Neural cell (in vitro differentiated cells): Measurements from ENCODE around the gene AHRR. TPM values are rescaled to one million over a fixed set of nuclear protein-coding genes. Genes with fewer than 3 reads are reported as not detected.

Experiments
- H2AFZ ChIP-seq: fragments of 200-600, 300-800 bp; sonication (generic), shearing (Covaris generic); 2 replicates; pipeline ENCODE4 v1.6.0; 2014; ENCODE audit warnings: low read depth, mild to moderate bottlenecking, antibody characterized with exemption, low read length, moderate library complexity
- H3F3A ChIP-seq: fragments of 200-600 bp; shearing (Covaris generic); 2 replicates; pipeline ENCODE4 v1.6.1; 2016; ENCODE audit warnings: mild to moderate bottlenecking, moderate library complexity, mixed read lengths, antibody characterized with exemption, low read length; ENCODE audit not compliant: insufficient read depth, poor library complexity, severe bottlenecking
- H3K27ac ChIP-seq: fragments of 200-600, 300-800 bp; sonication (generic), shearing (Covaris generic); 2 replicates; pipeline ENCODE4 v1.5.1; 2014; ENCODE audit warnings: mild to moderate bottlenecking, low read length, moderate library complexity
- H3K27me3 ChIP-seq: fragments of 300-800, 200-600 bp; sonication (generic), shearing (Covaris generic); 2 replicates; pipeline ENCODE4 v1.6.0; 2014; ENCODE audit warnings: mild to moderate bottlenecking, low read depth, low read length, moderate library complexity; ENCODE audit not compliant: insufficient read depth
- H3K36me3 ChIP-seq: fragments of 300-800, 200-600 bp; sonication (generic), shearing (Covaris generic); 2 replicates; pipeline ENCODE4 v1.5.1; 2014; ENCODE audit warnings: mild to moderate bottlenecking, antibody characterized with exemption, low read length, moderate library complexity; ENCODE audit not compliant: insufficient read depth
- H3K4me2 ChIP-seq: fragments of 300-800, 200-600 bp; sonication (generic), shearing (Covaris generic); 2 replicates; pipeline ENCODE4 v1.6.0; 2014; ENCODE audit warnings: mild to moderate bottlenecking, low read length
- H3K4me3 ChIP-seq: fragments of 300-800, 200-600 bp; sonication (generic), shearing (Covaris generic); 2 replicates; pipeline ENCODE4 v1.5.1; 2014; ENCODE audit warnings: mild to moderate bottlenecking, low read length, moderate library complexity
- H3K79me2 ChIP-seq: fragments of 200-600 bp; shearing (Covaris generic); replicated peaks from 2 replicates; pipeline ENCODE4 v1.6.0; 2014; ENCODE audit warnings: mild to moderate bottlenecking, low read length, moderate library complexity; ENCODE audit not compliant: insufficient read depth
- H3K9ac ChIP-seq: fragments of 300-800, 200-600 bp; sonication (generic), shearing (Covaris generic); 2 replicates; pipeline ENCODE4 v1.6.1; 2016; ENCODE audit warnings: mild to moderate bottlenecking, low read length, mixed read lengths
- H3K9me2 ChIP-seq: fragments of 200-600 bp; shearing (Covaris generic); 2 replicates; pipeline ENCODE4 v1.6.1; 2016; ENCODE audit warnings: mild to moderate bottlenecking, low read length, mixed read lengths; ENCODE audit not compliant: insufficient read depth
- H3K9me3 ChIP-seq: fragments of 200-600, 300-800 bp; sonication (generic), shearing (Covaris generic); 2 replicates; pipeline ENCODE4 v1.6.1; 2016; ENCODE audit warnings: mild to moderate bottlenecking, mixed run types, low read length, moderate library complexity, mixed read lengths
- H4K20me1 ChIP-seq: fragments of 200-600 bp; shearing (Covaris generic); 2 replicates; pipeline ENCODE4 v1.6.1; 2016; ENCODE audit warnings: mild to moderate bottlenecking, mixed run types; ENCODE audit not compliant: insufficient read depth
- CTCF ChIP-seq: fragments of 450-650 bp; IDR thresholded peaks from 2 replicates; pipeline ENCODE4 v1.5.1; 2014; ENCODE audit warnings: antibody characterized with exemption, mild to moderate bottlenecking, moderate library complexity; ENCODE audit not compliant: poor library complexity, severe bottlenecking
- EP300 ChIP-seq: fragments of 450-650 bp; conservative IDR thresholded peaks from 2 replicates; pipeline ENCODE4 v1.6.1; 2014; ENCODE audit warnings: antibody characterized with exemption, mild to moderate bottlenecking, moderate library complexity; ENCODE audit not compliant: poor library complexity, severe bottlenecking
- EZH2 ChIP-seq: fragments of 200-600, 300-800 bp; shearing (Covaris generic), sonication (generic); IDR thresholded peaks from 2 replicates; pipeline ENCODE4 v1.6.1; 2014; ENCODE audit warnings: antibody characterized with exemption, low read length, borderline replicate concordance, mild to moderate bottlenecking; ENCODE audit not compliant: insufficient read depth, poor library complexity, severe bottlenecking
- MXI1 ChIP-seq: fragments of 450-650 bp; conservative IDR thresholded peaks from 2 replicates; pipeline ENCODE4 v1.6.1; 2014; ENCODE audit warnings: antibody characterized with exemption, mild to moderate bottlenecking; ENCODE audit not compliant: poor library complexity, severe bottlenecking
- POLR2AphosphoS5 ChIP-seq: IDR thresholded peaks from 2 replicates; pipeline ENCODE4 v1.6.1; 2012
- RAD21 ChIP-seq: fragments of 450-650 bp; conservative IDR thresholded peaks from 2 replicates; pipeline ENCODE4 v1.6.1; 2014; ENCODE audit warnings: antibody characterized with exemption, mild to moderate bottlenecking, moderate library complexity
- REST ChIP-seq: IDR thresholded peaks from 2 replicates; pipeline ENCODE4 v1.6.1; 2012; ENCODE audit warnings: borderline replicate concordance
- TAF1 ChIP-seq: IDR thresholded peaks from 2 replicates; pipeline ENCODE4 v1.6.1; 2012; ENCODE audit warnings: low read depth
- polyA plus RNA-seq: library from polyadenylated mRNA; depleted of rRNA; stranded (reverse); fragments of >200 nt; gene quantifications from 2 replicates; pipeline ENCODE4 v1.2.3, GENCODE V29; 2014

AHRR gene
- polyA plus RNA-seq, 1 donor from 2014 or later, result 0.26 TPM

GRCh38 chr5:440401-441201, 119.1 kb downstream of the AHRR start (continued):
- no peak for TF ChIP-seq REST

- Histone ChIP-seq H3K79me2 (peaks cover 24% of the 10 kb centered on the region), H3K4me2 (peak overlapping the region; percentile 83), H3F3A (no peaks in the 10 kb centered on the region), H2AFZ (peak overlapping the region; percentile 85), H3K36me3 (peaks cover 2% of the 10 kb centered on the region), H3K4me3 (peak overlapping the region; percentile 99), H4K20me1 (no peaks in the 10 kb centered on the region), H3K9me2 (no peaks in the 10 kb centered on the region), H3K9ac (peak overlapping the region; percentile 87), H3K27ac (no peak overlapping the region), H3K27me3 (no peaks in the 10 kb centered on the region), H3K9me3 (no peaks in the 10 kb centered on the region)
- TF ChIP-seq MXI1 (no peak), EZH2 (no peak), POLR2AphosphoS5 (no peak), TAF1 (no peak), REST (no peak), EP300 (no peak), CTCF (no peak), RAD21 (no peak)
Measured at GRCh38 chr5:441996-442334, 120.5 kb downstream of the AHRR start.
